Effector memory CD4-positive, alpha-beta T cell (primary cell): Measurements from ENCODE around the gene THSD7A.

Experiments
- DNase-seq, 3 donors: peaks; one replicate each; pipeline ENCODE4 v3.0.0-alpha.2; 2020
- H3K27ac ChIP-seq: 2 replicates; pipeline ENCODE4 v1.7.0; 2013; ENCODE audit warnings: mild to moderate bottlenecking, low read length, moderate library complexity; ENCODE audit not compliant: insufficient read depth, poor library complexity, severe bottlenecking
- H3K27me3 ChIP-seq: replicated peaks from 2 replicates; pipeline ENCODE4 v1.7.0; 2013; ENCODE audit warnings: mild to moderate bottlenecking, low read length; ENCODE audit not compliant: insufficient read depth, control insufficient read depth, poor library complexity, severe bottlenecking
- H3K36me3 ChIP-seq: 2 replicates; pipeline ENCODE4 v1.7.0; 2013; ENCODE audit warnings: mild to moderate bottlenecking, low read length, moderate library complexity; ENCODE audit not compliant: control insufficient read depth, insufficient read depth
- H3K4me1 ChIP-seq: 2 replicates; pipeline ENCODE4 v1.7.0; 2013; ENCODE audit warnings: low read length, mild to moderate bottlenecking; ENCODE audit not compliant: control insufficient read depth, insufficient read depth, poor library complexity, severe bottlenecking
- H3K4me3 ChIP-seq: 2 replicates; pipeline ENCODE4 v1.7.0; 2013; ENCODE audit warnings: low read length, low read depth, mild to moderate bottlenecking; ENCODE audit not compliant: insufficient read depth, poor library complexity, severe bottlenecking
- H3K9me3 ChIP-seq: 2 replicates; pipeline ENCODE4 v1.7.0; 2013; ENCODE audit warnings: mild to moderate bottlenecking, low read length, moderate library complexity; ENCODE audit not compliant: control insufficient read depth

THSD7A gene

GRCh38 chr7:11551470-11551869 lies 280.5 kb downstream of the THSD7A start:
- DNase-seq: no peak
- H3K4me1 ChIP-seq: no peaks in the 10 kb centered on the region
- no peaks in the 10 kb centered on the region for H3K27me3 ChIP-seq
- H3K9me3 ChIP-seq: no peaks in the 10 kb centered on the region
- H3K27ac ChIP-seq: no peak overlapping the region
- no peak overlapping the region for H3K4me3 ChIP-seq
- H3K36me3 ChIP-seq: no peaks in the 10 kb centered on the region

- Histone ChIP-seq H3K4me1 (no peaks in the 10 kb centered on the region), H3K36me3 (no peaks in the 10 kb centered on the region), H3K27ac (no peak overlapping the region), H3K9me3 (no peaks in the 10 kb centered on the region), H3K4me3 (no peak overlapping the region), H3K27me3 (no peaks in the 10 kb centered on the region)
- no peak for DNase-seq
Observed at GRCh38 chr7:11548532-11548931, 283.5 kb downstream of the THSD7A start.

- Histone ChIP-seq H3K27me3 (no peaks in the 10 kb centered on the region), H3K36me3 (no peaks in the 10 kb centered on the region), H3K4me3 (no peak overlapping the region), H3K9me3 (no peaks in the 10 kb centered on the region), H3K4me1 (no peaks in the 10 kb centered on the region), H3K27ac (no peak overlapping the region)
- no peak for DNase-seq
Observed at GRCh38 chr7:11541330-11541729, 290.7 kb downstream of the THSD7A start.

- no peak overlapping the region for H3K4me3 ChIP-seq
- H3K36me3 ChIP-seq: no peaks in the 10 kb centered on the region
- no peak overlapping the region for H3K27ac ChIP-seq
- H3K4me1 ChIP-seq: no peaks in the 10 kb centered on the region
- no peak for DNase-seq
- H3K27me3 ChIP-seq: no peaks in the 10 kb centered on the region
- no peaks in the 10 kb centered on the region for H3K9me3 ChIP-seq
Observed at GRCh38 chr7:11540271-11540761, 291.7 kb downstream of the THSD7A start.

- DNase-seq: no peak
- H3K4me1 ChIP-seq: no peaks in the 10 kb centered on the region
- no peaks in the 10 kb centered on the region for H3K36me3 ChIP-seq
- no peaks in the 10 kb centered on the region for H3K9me3 ChIP-seq
- no peak overlapping the region for H3K27ac ChIP-seq
- no peaks in the 10 kb centered on the region for H3K27me3 ChIP-seq
- no peak overlapping the region for H3K4me3 ChIP-seq
Observed at GRCh38 chr7:11539853-11540252, 292.1 kb downstream of the THSD7A start.

GRCh38 chr7:11538751-11539299 lies 293.2 kb downstream of the THSD7A start:
- H3K27ac ChIP-seq: no peak overlapping the region
- no peak for DNase-seq
- no peaks in the 10 kb centered on the region for H3K9me3 ChIP-seq
- no peaks in the 10 kb centered on the region for H3K36me3 ChIP-seq
- H3K4me1 ChIP-seq: no peaks in the 10 kb centered on the region
- H3K4me3 ChIP-seq: no peak overlapping the region
- H3K27me3 ChIP-seq: no peaks in the 10 kb centered on the region

- Histone ChIP-seq H3K36me3 (no peaks in the 10 kb centered on the region), H3K4me1 (no peaks in the 10 kb centered on the region), H3K27me3 (no peaks in the 10 kb centered on the region), H3K27ac (no peak overlapping the region), H3K9me3 (no peaks in the 10 kb centered on the region), H3K4me3 (no peak overlapping the region)
- no peak for DNase-seq
Observed at GRCh38 chr7:11533229-11533820, 298.7 kb downstream of the THSD7A start.

- H3K27ac ChIP-seq: no peak overlapping the region
- H3K4me3 ChIP-seq: no peak overlapping the region
- H3K36me3 ChIP-seq: no peaks in the 10 kb centered on the region
- H3K27me3 ChIP-seq: no peaks in the 10 kb centered on the region
- H3K4me1 ChIP-seq: no peaks in the 10 kb centered on the region
- DNase-seq: no peak
- no peaks in the 10 kb centered on the region for H3K9me3 ChIP-seq
Observed at GRCh38 chr7:11529382-11529781, 302.6 kb downstream of the THSD7A start.

GRCh38 chr7:11527707-11528106 lies 304.3 kb downstream of the THSD7A start:
- Histone ChIP-seq H3K27me3 (no peaks in the 10 kb centered on the region), H3K9me3 (no peaks in the 10 kb centered on the region), H3K4me1 (no peaks in the 10 kb centered on the region), H3K4me3 (no peak overlapping the region), H3K36me3 (no peaks in the 10 kb centered on the region), H3K27ac (no peak overlapping the region)
- DNase-seq: no peak

- no peaks in the 10 kb centered on the region for H3K9me3 ChIP-seq
- H3K4me3 ChIP-seq: no peak overlapping the region
- no peaks in the 10 kb centered on the region for H3K27me3 ChIP-seq
- no peak for DNase-seq
- H3K4me1 ChIP-seq: no peaks in the 10 kb centered on the region
- no peaks in the 10 kb centered on the region for H3K36me3 ChIP-seq
- H3K27ac ChIP-seq: no peak overlapping the region
Observed at GRCh38 chr7:11524476-11525397, 307.3 kb downstream of the THSD7A start.
